NCI-H748 treated with DMSO at 0.1 percent for 48 hours (cell line): ENCODE results near the gene FCSK.
"Not testable (repeated sequence)": the region's sequence is repeated elsewhere in the genome, so short reads cannot be mapped to it uniquely, and the experiment has no call there.

ENCODE experiments used
- DNase-seq: peaks from one replicate; lab custom pipeline; 2025; lab: John Stamatoyannopoulos, UW

Gene FCSK

GRCh38 chr16:70524399-70524825 lies 70.0 kb downstream of the FCSK start:
- not testable (repeated sequence) for DNase-seq

GRCh38 chr16:70526403-70526802 lies 72.0 kb downstream of the FCSK start:
- DNase-seq, result no peak

GRCh38 chr16:70527315-70527996 lies 73.1 kb downstream of the FCSK start:
- no peak for DNase-seq

- no peak for DNase-seq
These were observed 74.8 kb downstream of the FCSK start for GRCh38 chr16:70529051-70529777.
